Keratinocyte (primary cell): ENCODE results near the gene DOK5. TPM values are rescaled to one million over a fixed set of nuclear protein-coding genes. Genes with fewer than 3 reads are reported as not detected.

ENCODE experiments used
- DNase-seq: peaks from one replicate; pipeline ENCODE4 v3.0.0-alpha.2; 2011; ENCODE audit warnings: low read depth, missing footprints, low spot score
- FAIRE-seq: peaks from 2 replicates; lab custom pipeline; 2011; peaks lifted over from hg19 to GRCh38; lab: Jason Lieb, UNC
- H2AFZ ChIP-seq: 2 replicates; pipeline ENCODE4 v1.6.0; 2012; ENCODE audit warnings: low read length, control low read depth, inconsistent platforms; ENCODE audit not compliant: control insufficient read depth
- H3K27ac ChIP-seq: 2 replicates; pipeline ENCODE4 v1.5.1; 2011; ENCODE audit warnings: low read length; ENCODE audit not compliant: control insufficient read depth, insufficient read depth
- H3K27me3 ChIP-seq: 3 replicates; pipeline ENCODE4 v1.6.0; 2011; ENCODE audit warnings: low read length; ENCODE audit not compliant: control insufficient read depth, insufficient read depth; ENCODE audit errors: extremely low read depth
- H3K36me3 ChIP-seq, 2 experiments: 2 replicates in 1 of 2; 3 replicates in 1 of 2; pipeline ENCODE4 v1.5.1; 2011; ENCODE audit warnings: low read length in 2 of 2, mild to moderate bottlenecking in 1 of 2; ENCODE audit not compliant: control insufficient read depth in 2 of 2, insufficient read depth in 2 of 2; ENCODE audit errors: extremely low read depth in 1 of 2
- H3K4me1 ChIP-seq: 3 replicates; pipeline ENCODE4 v1.5.1; 2011; ENCODE audit warnings: low read length; ENCODE audit not compliant: control insufficient read depth, insufficient read depth; ENCODE audit errors: extremely low read depth
- H3K4me2 ChIP-seq: 3 replicates; pipeline ENCODE4 v1.6.0; 2011; ENCODE audit warnings: low read depth, low read length; ENCODE audit not compliant: control insufficient read depth, insufficient read depth; ENCODE audit errors: extremely low read depth
- H3K4me3 ChIP-seq, 3 experiments: fragments of 200-600 bp in 1 of 3; sonication (generic) in 1 of 3; 2 replicates in 2 of 3; 3 replicates in 1 of 3; pipeline ENCODE4 v1.5.1; 2011 to 2016; ENCODE audit warnings: low read length in 3 of 3, mild to moderate bottlenecking in 3 of 3, control low read depth in 2 of 3, inconsistent platforms in 1 of 3, low read depth in 1 of 3, mixed read lengths in 1 of 3, mixed run types in 1 of 3, moderate library complexity in 1 of 3; ENCODE audit not compliant: control insufficient read depth in 2 of 3, insufficient read depth in 2 of 3; ENCODE audit errors: extremely low read depth in 1 of 3
- H3K79me2 ChIP-seq: 2 replicates; pipeline ENCODE4 v1.6.0; 2012; ENCODE audit warnings: low read length; ENCODE audit not compliant: control insufficient read depth, insufficient read depth
- H3K9ac ChIP-seq: 3 replicates; pipeline ENCODE4 v1.6.0; 2011; ENCODE audit warnings: low read length; ENCODE audit not compliant: control insufficient read depth, insufficient read depth; ENCODE audit errors: extremely low read depth
- H3K9me1 ChIP-seq: 3 replicates; pipeline ENCODE4 v1.6.0; 2011; ENCODE audit warnings: low read length; ENCODE audit not compliant: control insufficient read depth, insufficient read depth; ENCODE audit errors: extremely low read depth
- H3K9me3 ChIP-seq: 2 replicates; pipeline ENCODE4 v1.5.1; 2012; ENCODE audit warnings: low read depth, low read length; ENCODE audit not compliant: control insufficient read depth
- H4K20me1 ChIP-seq: 3 replicates; pipeline ENCODE4 v1.6.0; 2011; ENCODE audit warnings: low read length; ENCODE audit not compliant: control insufficient read depth, insufficient read depth; ENCODE audit errors: extremely low read depth
- CTCF ChIP-seq, 3 experiments: IDR thresholded peaks in 1 of 3; conservative IDR thresholded peaks in 1 of 3; optimal IDR thresholded peaks in 1 of 3; 2 replicates in 2 of 3; 3 replicates in 1 of 3; pipeline versions ENCODE3 to v1.5.1; 2011; ENCODE audit warnings: low read length in 3 of 3, mild to moderate bottlenecking in 3 of 3, moderate library complexity in 2 of 3, control low read depth in 1 of 3, inconsistent platforms in 1 of 3; ENCODE audit not compliant: insufficient read depth in 2 of 3; ENCODE audit errors: extremely low read depth in 1 of 3
- EZH2 ChIP-seq: IDR thresholded peaks from one replicate; pipeline ENCODE4 v1.6.1; 2012; ENCODE audit warnings: inconsistent platforms, mild to moderate bottlenecking, low read length, moderate library complexity
- dilution Hi-C: fragments of 300-500 bp; cut with MboI; formaldehyde crosslinking; loops from one replicate; pipeline ENCODE4 v1.7.0; 2020; ENCODE audit warnings: low sequenced_read_pairs; ENCODE audit not compliant: extremely low pct_ligation_motif_present
- polyA plus RNA-seq, 5 experiments: library from polyadenylated mRNA; depleted of rRNA in 3 of 5; stranded (reverse) in 3 of 5; stranded (forward) in 1 of 5; unstranded in 1 of 5; fragments of >200 nt; gene quantifications; 1 replicate in 1 of 5; 2 replicates in 3 of 5; 3 replicates in 1 of 5; pipeline versions ENCODE4 v1.2.1 to v1.2.3, GENCODE V29; 2011 to 2012; ENCODE audit warnings: missing spikeins in 2 of 5, low read depth in 1 of 5, low replicate concordance in 1 of 5

Gene DOK5
- polyA plus RNA-seq, 1 donor (not counting 4 experiments of a cell fraction or from before 2014, with no cell fraction given), result not detected

GRCh38 chr20:54658525-54658924 lies 183.1 kb downstream of the DOK5 start:
- FAIRE-seq, result no peak
- DNase-seq, result no peak
- Histone ChIP-seq H3K4me2 (no peak overlapping the region), H3K36me3 (no peaks in the 10 kb centered on the region), H2AFZ (no peak overlapping the region), H3K4me3 (no peak overlapping the region), H4K20me1 (no peaks in the 10 kb centered on the region), H3K9ac (no peak overlapping the region), H3K27me3 (no peaks in the 10 kb centered on the region), H3K9me3 (no peaks in the 10 kb centered on the region), H3K4me1 (no peaks in the 10 kb centered on the region), H3K79me2 (no peaks in the 10 kb centered on the region), H3K9me1 (no peaks in the 10 kb centered on the region), H3K27ac (no peak overlapping the region)
- TF ChIP-seq EZH2 (no peak), CTCF (optimal IDR thresholded peaks at IDR 0.05 in 1 of 3, IDR thresholded peaks at IDR 0.05 in 1 of 3, conservative IDR thresholded peaks at IDR 0.05 in 1 of 3; ENCODE audit: extremely low read depth in 1 of 3, insufficient read depth in 2 of 3, low read length in 3 of 3) (no peak)
- dilution Hi-C loops, result no loop called here

- H3K36me3 ChIP-seq, result no peaks in the 10 kb centered on the region
- no peak overlapping the region for H3K4me2 ChIP-seq
- no peaks in the 10 kb centered on the region for H3K79me2 ChIP-seq
- FAIRE-seq (no peak), DNase-seq (no peak)
- no peak overlapping the region for H3K4me3 ChIP-seq
- no peaks in the 10 kb centered on the region for H3K9me1 ChIP-seq
- no peak for TF ChIP-seq CTCF (optimal IDR thresholded peaks at IDR 0.05 in 1 of 3, IDR thresholded peaks at IDR 0.05 in 1 of 3, conservative IDR thresholded peaks at IDR 0.05 in 1 of 3; ENCODE audit: extremely low read depth in 1 of 3, insufficient read depth in 2 of 3, low read length in 3 of 3)
- TF ChIP-seq EZH2, result no peak
- no peaks in the 10 kb centered on the region for H4K20me1 ChIP-seq
- H2AFZ ChIP-seq, result no peak overlapping the region
- no peaks in the 10 kb centered on the region for H3K27me3 ChIP-seq
- no peak overlapping the region for H3K9ac ChIP-seq
- no peak overlapping the region for H3K27ac ChIP-seq
- no peaks in the 10 kb centered on the region for H3K9me3 ChIP-seq
- dilution Hi-C loops, result loop anchor here (10.0 kb wide), 1 partner anchor 446 kb away; no protein-coding TSS in a partner anchor
- no peaks in the 10 kb centered on the region for H3K4me1 ChIP-seq
Observed at GRCh38 chr20:54661265-54661664, 185.9 kb downstream of the DOK5 start.
